Gastrocnemius medialis (tissue), 4 donors: ENCODE measurements around the gene BLVRB. TPM values are rescaled to one million over a fixed set of nuclear protein-coding genes. Genes with fewer than 3 reads are reported as not detected.

Experiments
- ATAC-seq, 2 donors: fragments of 150-250 bp; one replicate each; pipeline ENCODE4 v1.9.1; 2016
- DNase-seq, 2 donors: peaks; one replicate each; pipeline ENCODE4 v3.0.0-alpha.2; 2019
- H3K27ac ChIP-seq, 4 donors: fragments of 200-600 bp; sonication (generic); 1 replicate in 1 of 4; 2 replicates in 3 of 4; pipeline ENCODE4 v1.5.1; 2016 to 2018; ENCODE audit warnings: mild to moderate bottlenecking in 2 of 4, moderate library complexity in 1 of 4
- H3K27me3 ChIP-seq, 3 donors: fragments of 200-600 bp; sonication (generic) in 2 of 3; 1 replicate in 1 of 3; 2 replicates in 2 of 3; pipeline versions ENCODE4 v1.5.1 to v1.6.0; 2016 to 2019; ENCODE audit warnings: mild to moderate bottlenecking in 1 of 3, moderate library complexity in 1 of 3
- H3K36me3 ChIP-seq, 2 donors: fragments of 200-600 bp; sonication (generic) in 1 of 2; one replicate each; pipeline ENCODE4 v1.5.1; 2017 to 2018
- H3K4me1 ChIP-seq, 2 donors: fragments of 200-600 bp; sonication (generic) in 1 of 2; one replicate each; pipeline ENCODE4 v1.5.1; 2016 to 2017; ENCODE audit warnings: mild to moderate bottlenecking in 2 of 2
- H3K4me3 ChIP-seq, 4 donors: fragments of 200-600 bp; sonication (generic) in 3 of 4; 1 replicate in 1 of 4; 2 replicates in 3 of 4; pipeline ENCODE4 v1.5.1; 2016 to 2019; ENCODE audit warnings: mild to moderate bottlenecking in 2 of 4
- H3K9me3 ChIP-seq, 3 donors: fragments of 200-600 bp; sonication (generic) in 2 of 3; 1 replicate in 1 of 3; 2 replicates in 2 of 3; pipeline ENCODE4 v1.5.1; 2016 to 2019
- CTCF ChIP-seq, 5 experiments: fragments of 450-650 bp in 3 of 5; fragments of 200-600 bp in 2 of 5; sonication (generic) in 2 of 5; IDR thresholded peaks in 4 of 5; conservative IDR thresholded peaks in 1 of 5; 1 replicate in 4 of 5; 2 replicates in 1 of 5; pipeline ENCODE4 v1.5.1; 2016 to 2019; ENCODE audit warnings: antibody characterized with exemption in 5 of 5, mild to moderate bottlenecking in 3 of 5, moderate library complexity in 3 of 5
- POLR2A ChIP-seq, 2 donors: fragments of 450-650 bp; IDR thresholded peaks; one replicate each; pipeline ENCODE4 v1.6.1; 2017; ENCODE audit warnings: antibody characterized with exemption in 2 of 2, mild to moderate bottlenecking in 2 of 2, moderate library complexity in 2 of 2
- in situ Hi-C, 4 donors: fragments of 200-750 bp; cut with MboI; loops; one replicate each; pipeline versions ENCODE4 v1.15.0 to v1.8.0; 2017; ENCODE audit warnings: low sequenced_read_pairs in 4 of 4
- intact Hi-C: fragments of 100-400 bp; cut with DNase I; formaldehyde crosslinking; loops from one replicate; pipeline ENCODE4 v1.15.1; 2023; ENCODE audit warnings: low total_unique reads
- total RNA-seq, 4 donors: library from RNA; depleted of rRNA; stranded (reverse); fragments of >200 nt; gene quantifications; one replicate each; pipeline versions ENCODE4 v1.1.0 to v1.2.3, GENCODE V29; 2016

BLVRB gene
- total RNA-seq, 4 donors from 2014 or later, result 254 to 679 (median 280) TPM

GRCh38 chr19:40417643-40417981 is 47.9 kb downstream of the BLVRB start:
- in situ Hi-C loops (loop anchor here in 1 of 4 donors (10.0 kb wide), 1 partner anchor 47 kb away; the partner anchor contains the start of genes BLVRB and SPTBN4), intact Hi-C loops (no loop called here)
- no peaks in the 10 kb centered on the region for H3K27me3 ChIP-seq
- no peak overlapping the region for H3K4me3 ChIP-seq
- peaks cover 26 to 34% of the 10 kb centered on the region in 2 donors for H3K4me1 ChIP-seq
- H3K27ac ChIP-seq, result peak overlapping the region; percentile 75 to 100 (median 94)
- DNase-seq (no peak), ATAC-seq (no peak)
- no peaks in the 10 kb centered on the region for H3K9me3 ChIP-seq
- TF ChIP-seq POLR2A (IDR thresholded peaks at IDR 0.05), result no peak
- no peak for TF ChIP-seq CTCF (IDR thresholded peaks at IDR 0.05 in 4 of 5, conservative IDR thresholded peaks at IDR 0.05 in 1 of 5)
- peaks cover 0 to 5% of the 10 kb centered on the region in 2 donors for H3K36me3 ChIP-seq

GRCh38 chr19:40416918-40417642 is 48.5 kb downstream of the BLVRB start:
- Histone ChIP-seq H3K9me3 (no peaks in the 10 kb centered on the region), H3K27me3 (no peaks in the 10 kb centered on the region), H3K4me1 (peaks cover 28 to 33% of the 10 kb centered on the region in 2 donors), H3K36me3 (no peaks in the 10 kb centered on the region), H3K4me3 (no peak overlapping the region), H3K27ac (peak overlapping the region; percentile 75 to 100 (median 94))
- TF ChIP-seq CTCF (IDR thresholded peaks at IDR 0.05 in 4 of 5, conservative IDR thresholded peaks at IDR 0.05 in 1 of 5), result no peak
- TF ChIP-seq POLR2A (IDR thresholded peaks at IDR 0.05), result peak; percentile 35 to 61
- in situ Hi-C loops, result loop anchor here in 1 of 4 donors (10.0 kb wide), 1 partner anchor 48 kb away; the partner anchor contains the start of genes BLVRB and SPTBN4
- ATAC-seq, result peak in 1 of 2 donors; percentile 17
- intact Hi-C loops, result no loop called here
- DNase-seq, result peak in 1 of 2 donors; percentile 56

- peak overlapping the region; percentile 75 to 100 (median 94) for H3K27ac ChIP-seq
- TF ChIP-seq POLR2A (IDR thresholded peaks at IDR 0.05), result no peak
- no peaks in the 10 kb centered on the region for H3K9me3 ChIP-seq
- peaks cover 32 to 37% of the 10 kb centered on the region in 2 donors for H3K4me1 ChIP-seq
- intact Hi-C loops, result no loop called here
- no peaks in the 10 kb centered on the region for H3K36me3 ChIP-seq
- DNase-seq, result no peak
- ATAC-seq, result no peak
- H3K27me3 ChIP-seq, result no peaks in the 10 kb centered on the region
- in situ Hi-C loops, result loop anchor here in 1 of 4 donors (10.0 kb wide), 1 partner anchor 49 kb away; the partner anchor contains the start of genes BLVRB and SPTBN4
- no peak overlapping the region for H3K4me3 ChIP-seq
Observed at GRCh38 chr19:40415768-40416167, 49.8 kb downstream of the BLVRB start.

GRCh38 chr19:40414542-40415535 is 50.7 kb downstream of the BLVRB start:
- TF ChIP-seq CTCF (IDR thresholded peaks at IDR 0.05 in 4 of 5, conservative IDR thresholded peaks at IDR 0.05 in 1 of 5) (no peak), POLR2A (IDR thresholded peaks at IDR 0.05) (no peak)
- DNase-seq (no peak), ATAC-seq (no peak)
- no peaks in the 10 kb centered on the region for H3K9me3 ChIP-seq
- no peaks in the 10 kb centered on the region for H3K36me3 ChIP-seq
- H3K27me3 ChIP-seq, result no peaks in the 10 kb centered on the region
- no peak overlapping the region for H3K4me3 ChIP-seq
- H3K4me1 ChIP-seq, result peaks cover 33 to 36% of the 10 kb centered on the region in 2 donors
- in situ Hi-C loops, result loop anchor here in 1 of 4 donors (10.0 kb wide), 1 partner anchor 50 kb away; the partner anchor contains the start of genes BLVRB and SPTBN4
- peak overlapping the region; percentile 47 to 100 (median 94) for H3K27ac ChIP-seq
- intact Hi-C loops, result no loop called here
